Ovary (tissue), 3 donors: ENCODE results near the gene UNC13A.

Experiments used
- CTCF ChIP-seq, 3 donors: fragments of 450-650 bp in 2 of 3; fragments of 200-600 bp in 1 of 3; IDR thresholded peaks; one replicate each; pipeline versions ENCODE4 v1.5.1 to v1.8.0; 2016 to 2022; ENCODE audit warnings: antibody characterized with exemption in 3 of 3, mild to moderate bottlenecking in 1 of 3
- EP300 ChIP-seq: sonication (generic); formaldehyde crosslinking; IDR thresholded peaks from one replicate; pipeline ENCODE4 v1.6.1; 2017; ENCODE audit warnings: antibody characterized with exemption
- POLR2A ChIP-seq: fragments of 450-650 bp; IDR thresholded peaks from one replicate; pipeline ENCODE4 v1.6.1; 2017; ENCODE audit warnings: antibody characterized with exemption, mild to moderate bottlenecking, moderate library complexity
- donor health status: DM: no; HTN: no; CAD: no.

GRCh38 chr19:17687857-17688784 is at the start of gene UNC13A:
- TF ChIP-seq EP300 (no peak), POLR2A (no peak), CTCF (IDR thresholded peaks at IDR 0.05) (no peak)
